SKM-1 (cell line): ENCODE measurements around the gene CCDC73.
"Not testable (repeated sequence)": the region's sequence is repeated elsewhere in the genome, so short reads cannot be mapped to it uniquely, and the experiment has no call there.

Experiments
- DNase-seq: peaks from one replicate; lab custom pipeline; 2025; ENCODE audit not compliant: unreplicated experiment; lab: John Stamatoyannopoulos, UW

CCDC73 gene

DNA sequence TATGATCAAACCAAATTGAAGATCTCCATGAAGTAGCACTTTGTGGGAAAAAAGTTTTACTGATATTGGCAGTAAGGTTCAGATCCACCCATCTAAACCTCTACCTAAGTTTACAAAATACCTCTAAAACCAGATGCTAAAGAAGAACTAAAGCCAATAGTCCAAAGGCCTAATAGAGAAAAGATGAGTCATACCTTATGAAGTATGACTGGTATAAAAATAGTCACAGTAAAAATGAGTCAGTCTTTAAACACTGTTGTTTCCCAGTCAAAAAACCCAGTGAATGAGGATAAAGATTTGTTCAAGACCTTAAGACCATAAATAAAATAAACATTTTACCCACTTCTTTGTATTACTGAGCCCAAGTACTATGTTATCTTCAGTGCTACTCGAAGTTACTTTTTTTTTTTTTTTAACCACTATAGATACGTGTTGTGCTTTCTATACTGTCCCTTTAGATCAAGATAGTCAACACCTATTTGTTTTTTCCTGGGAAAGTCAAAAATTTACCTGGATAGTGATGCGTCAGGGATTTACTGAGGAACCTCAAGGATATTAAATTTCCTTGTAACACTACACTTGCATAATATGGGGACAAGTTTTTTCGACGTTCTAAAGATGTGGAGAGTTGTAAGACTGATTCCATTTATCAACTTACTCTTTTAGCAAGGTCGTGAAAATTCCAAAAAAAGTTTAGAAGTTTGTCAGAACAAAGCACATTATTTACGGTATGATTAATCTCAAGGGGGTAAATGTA is 87.3 kb downstream of the CCDC73 start:
- DNase-seq, result no peak

DNA sequence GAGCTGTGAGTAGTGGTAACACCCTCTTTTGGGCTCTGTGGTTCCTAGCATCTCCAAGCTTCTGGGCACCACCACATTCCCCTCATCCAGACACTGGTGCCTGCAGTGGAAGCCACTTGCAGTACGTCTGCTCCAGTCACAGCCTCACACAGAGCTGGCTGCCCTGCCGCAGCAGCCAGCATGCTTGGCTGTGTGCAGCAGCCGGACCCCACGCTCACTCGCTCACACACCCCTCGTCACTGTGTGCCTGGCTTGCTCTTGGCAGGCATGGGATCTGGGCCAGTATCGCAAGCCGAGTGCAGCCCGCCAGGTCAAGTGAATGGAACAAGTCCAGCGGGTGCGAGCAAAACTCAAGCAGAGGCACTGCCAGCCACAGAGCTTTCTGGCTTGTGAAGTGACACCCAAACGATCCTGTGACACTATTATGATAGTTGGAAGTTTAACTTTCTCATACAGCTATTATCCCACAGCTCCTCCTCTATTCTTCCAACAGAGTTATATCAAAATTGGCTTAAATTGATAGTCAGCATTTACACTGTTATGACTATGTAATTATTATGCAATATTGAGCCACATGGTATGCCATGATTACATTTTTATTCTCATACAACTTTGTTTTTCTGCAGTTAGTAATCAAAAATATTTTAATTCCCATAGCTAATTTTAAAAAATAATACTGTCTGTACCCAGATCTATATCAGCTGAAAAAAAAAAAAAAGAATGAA is 89.0 kb downstream of the CCDC73 start:
- DNase-seq, result no peak

DNA sequence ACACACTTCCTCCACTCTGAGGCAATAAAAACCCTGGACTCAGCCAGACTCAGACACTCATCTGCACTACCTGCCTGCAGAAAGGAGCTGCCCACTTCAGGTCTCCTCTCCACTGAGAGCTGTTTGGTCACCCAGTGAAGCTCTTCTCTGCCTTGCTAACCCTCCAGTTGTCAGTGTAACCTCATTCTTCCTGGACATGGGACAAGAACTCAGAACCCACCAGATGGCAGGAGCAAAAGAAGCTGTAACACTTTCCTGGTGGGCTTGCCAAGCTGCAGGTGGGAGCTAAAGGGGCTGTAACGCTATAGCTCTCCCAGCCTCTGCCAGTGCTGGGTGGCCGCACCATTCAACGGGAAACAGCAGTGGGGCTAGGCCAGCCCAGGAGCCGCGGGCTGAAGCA is 89.7 kb downstream of the CCDC73 start:
- no peak for DNase-seq

DNA sequence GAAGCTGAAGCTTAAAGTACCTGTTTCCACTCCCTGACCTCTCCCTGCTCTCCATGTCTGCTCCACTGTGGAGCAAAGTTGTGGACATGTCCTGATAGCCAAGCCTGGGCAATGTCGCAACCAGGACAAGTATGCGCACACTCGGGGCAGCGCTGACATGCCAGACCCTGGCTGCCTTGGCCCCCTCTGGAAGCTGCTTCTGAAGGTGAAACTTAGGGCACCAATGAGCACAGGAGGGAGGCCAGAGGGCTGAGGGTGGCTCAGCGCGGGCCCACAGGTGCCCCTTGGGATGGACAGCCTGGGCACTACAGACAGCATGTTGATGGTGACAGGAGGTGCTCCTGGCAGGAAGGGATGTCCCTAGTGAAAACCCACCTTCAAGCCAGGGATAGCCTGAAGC is 90.2 kb downstream of the CCDC73 start:
- no peak for DNase-seq

DNA sequence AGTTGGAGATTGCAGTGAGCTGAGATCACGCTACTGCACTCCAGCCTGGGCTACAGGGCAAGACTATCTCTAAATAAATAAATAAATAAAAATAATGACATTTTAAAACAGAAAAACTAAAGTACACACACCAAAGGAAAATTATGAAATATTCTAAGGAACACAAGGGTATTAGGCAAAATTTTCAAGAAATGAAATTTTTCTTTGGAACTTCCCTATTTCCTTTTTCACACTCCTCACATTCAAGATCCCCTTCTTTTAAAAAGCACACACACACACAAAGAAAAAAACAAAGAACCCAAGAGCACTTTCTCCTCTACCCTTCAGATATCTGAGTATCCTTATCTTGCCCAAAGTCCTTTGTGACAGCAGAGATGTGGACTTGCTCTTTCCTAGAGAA is 92.8 kb downstream of the CCDC73 start:
- no peak for DNase-seq

DNA sequence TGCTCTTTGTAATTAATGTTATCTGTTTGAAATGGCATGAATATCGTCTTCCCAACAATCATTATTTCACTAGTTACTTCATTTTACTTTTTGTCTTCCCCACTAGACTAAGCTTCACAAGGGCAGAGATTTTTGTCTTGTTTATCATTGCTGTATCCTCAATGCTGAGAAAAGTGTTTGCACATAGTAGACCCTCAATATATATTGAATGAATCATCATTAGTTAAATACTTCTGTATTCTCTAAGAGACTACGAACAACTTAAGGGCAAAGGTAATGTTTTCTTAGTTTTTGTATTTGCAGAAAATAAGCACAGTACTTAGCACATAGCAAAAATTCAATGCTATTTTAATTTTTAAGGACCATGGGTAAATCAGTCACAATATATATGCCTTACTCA is 95.9 kb downstream of the CCDC73 start:
- no peak for DNase-seq

DNA sequence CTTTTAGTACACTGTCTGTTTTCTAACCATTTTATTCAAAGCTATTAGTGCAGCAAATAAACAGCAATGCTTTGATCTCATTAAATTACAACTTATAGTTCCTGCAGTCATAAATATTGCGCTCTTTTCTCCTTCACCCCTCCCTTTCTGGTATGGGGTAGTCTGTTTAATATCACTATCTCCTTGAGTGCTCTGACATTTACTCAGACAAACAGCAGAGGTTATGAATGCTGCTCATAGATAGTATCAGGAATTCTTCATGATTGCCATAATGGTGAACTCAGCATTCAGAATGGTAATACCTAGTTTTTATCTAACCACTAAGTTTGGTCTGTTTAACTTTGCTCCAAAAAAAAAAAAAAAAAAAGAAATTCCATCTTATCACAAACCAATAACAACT is 123.4 kb downstream of the CCDC73 start:
- DNase-seq, result no peak

DNA sequence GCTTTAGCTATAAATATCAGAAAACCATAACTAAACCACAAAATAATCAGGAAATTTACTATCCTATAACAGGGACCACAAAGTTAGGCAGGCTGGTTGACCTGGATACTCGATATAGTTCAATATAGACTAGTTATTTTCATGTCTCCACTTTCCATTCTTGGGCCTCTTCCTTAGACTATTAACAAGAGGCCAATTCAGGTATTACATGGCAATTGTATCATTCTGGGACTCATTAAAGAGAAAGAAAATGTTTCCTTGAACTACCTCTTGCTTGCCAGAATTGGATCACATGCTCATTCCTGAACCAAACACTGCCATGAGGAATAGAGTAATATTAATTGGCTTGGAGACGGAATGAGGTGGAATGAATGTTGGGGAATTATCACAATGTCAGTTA is 134.8 kb downstream of the CCDC73 start:
- no peak for DNase-seq

DNA sequence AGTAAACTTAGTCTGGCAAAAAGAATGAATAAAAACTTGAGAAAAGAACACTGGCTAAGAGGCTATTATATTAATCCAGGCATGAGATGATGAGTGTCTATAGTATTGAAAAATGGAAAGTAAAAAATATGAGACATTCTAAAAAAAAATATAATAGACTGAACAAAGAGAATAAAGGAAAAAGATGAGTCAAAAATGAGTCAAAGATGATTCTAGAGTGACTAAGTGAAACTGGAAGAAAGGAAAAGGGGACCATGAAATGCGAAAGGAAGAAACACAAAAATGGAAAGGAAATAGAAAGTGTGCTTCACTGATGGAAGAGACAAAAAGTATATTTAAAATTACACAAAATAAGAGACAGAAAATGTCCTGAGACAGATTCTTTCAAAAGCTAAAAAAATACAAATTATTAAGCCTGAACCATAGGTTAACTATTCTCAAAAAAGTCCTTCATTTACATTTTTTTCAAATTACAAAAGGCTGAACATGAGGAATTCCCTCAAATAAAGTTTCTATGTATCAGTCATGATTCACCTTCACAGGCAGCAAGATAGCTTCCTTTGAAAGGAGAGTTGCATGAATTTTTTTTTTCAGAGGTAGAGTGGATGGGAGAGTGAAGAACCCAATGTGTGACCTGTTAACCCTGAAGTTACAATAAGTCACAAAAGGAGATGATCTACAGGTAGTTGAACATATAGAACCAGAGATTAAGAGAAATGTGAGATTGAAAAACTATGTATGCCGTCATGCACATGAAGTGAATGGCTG is 135.6 kb downstream of the CCDC73 start:
- no peak for DNase-seq

DNA sequence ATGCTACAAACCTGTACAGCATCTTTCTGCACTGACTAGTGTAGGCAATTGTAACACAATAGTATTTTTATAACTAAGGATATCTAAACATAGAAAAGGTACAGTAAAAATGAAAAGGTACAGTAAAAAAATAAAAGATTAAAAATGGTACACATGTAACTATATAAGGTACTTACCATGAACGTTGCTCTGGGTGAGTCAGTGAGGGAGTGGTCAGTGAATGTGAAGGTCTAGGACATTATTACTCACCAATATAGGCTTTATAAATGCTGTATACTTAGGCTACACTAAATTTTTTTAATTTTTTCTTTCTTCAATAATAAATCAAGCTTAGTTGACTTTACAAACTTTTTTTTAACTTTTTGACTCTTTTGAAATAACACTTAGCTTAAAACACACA is 150.9 kb downstream of the CCDC73 start:
- DNase-seq, result no peak

DNA sequence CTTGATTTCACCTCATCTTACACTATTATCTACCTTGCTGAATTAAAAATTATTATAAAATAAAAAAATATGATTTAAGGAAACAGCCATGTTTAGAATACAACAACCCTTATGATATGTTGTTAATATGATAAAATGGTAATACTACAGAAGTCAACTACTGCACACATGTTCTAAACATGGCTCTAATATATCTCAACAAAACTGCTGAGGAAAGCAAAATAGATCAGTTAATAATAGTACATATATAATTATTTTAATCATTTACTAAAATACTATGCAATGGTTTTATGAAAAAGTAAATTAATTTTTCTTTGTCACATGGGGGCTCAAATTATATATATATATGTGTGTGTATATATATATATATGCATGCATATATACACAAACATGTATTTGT is 153.1 kb downstream of the CCDC73 start:
- DNase-seq, result no peak

DNA sequence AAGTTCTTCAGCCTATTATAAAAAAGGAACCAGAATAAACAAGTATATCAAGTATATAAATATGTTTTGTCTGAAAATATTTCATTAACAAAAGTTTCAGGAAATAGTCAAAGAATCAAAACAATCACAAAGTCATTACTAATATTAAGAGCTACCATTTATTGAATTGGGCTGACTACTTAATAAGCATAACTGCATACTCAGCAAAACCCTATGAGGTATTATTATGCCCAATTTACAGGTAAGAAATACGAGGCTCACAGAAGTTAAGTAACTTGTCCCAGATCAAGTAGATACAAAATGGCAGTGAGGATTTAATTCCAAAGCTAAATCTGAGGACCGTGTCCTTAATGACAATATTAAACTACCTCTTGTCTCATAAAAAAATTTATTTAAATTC is 158.6 kb downstream of the CCDC73 start:
- no peak for DNase-seq

DNA sequence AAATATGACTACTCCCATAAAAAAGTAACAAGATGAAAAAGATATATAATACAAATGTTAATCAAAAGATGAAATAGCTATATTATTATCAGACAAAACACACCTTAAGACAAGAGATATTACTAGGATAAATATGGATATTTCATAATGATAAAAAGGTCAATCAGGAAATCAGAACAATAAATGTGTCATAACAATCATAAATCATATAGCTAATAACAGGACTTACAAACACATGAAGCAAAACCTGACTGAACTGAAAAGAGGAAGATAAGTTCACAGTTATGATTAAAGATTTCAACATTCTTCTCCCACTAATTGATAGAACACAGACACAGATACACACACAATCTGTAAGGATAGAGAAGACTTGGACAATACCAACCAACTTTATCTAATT is 163.6 kb downstream of the CCDC73 start:
- DNase-seq, result peak; percentile 9

DNA sequence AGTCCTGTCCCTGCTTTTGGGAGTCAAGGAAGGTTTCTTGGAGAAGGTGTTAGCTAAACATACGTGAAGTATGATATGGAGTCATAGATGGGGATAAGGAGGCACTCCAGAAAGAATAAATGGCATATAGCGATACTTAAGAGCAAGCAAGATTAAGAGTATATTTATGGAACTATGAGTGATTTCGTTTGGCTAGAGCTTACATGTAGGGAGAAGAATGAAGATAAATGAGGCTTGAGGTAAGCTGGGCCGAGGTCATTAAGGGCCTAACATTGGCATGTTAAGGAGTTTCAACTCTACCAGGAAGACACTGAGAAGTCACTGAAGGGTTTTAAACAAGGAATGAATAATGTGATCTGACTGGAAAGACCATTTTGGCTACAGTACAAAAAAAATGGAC is 177.6 kb downstream of the CCDC73 start:
- no peak for DNase-seq

DNA sequence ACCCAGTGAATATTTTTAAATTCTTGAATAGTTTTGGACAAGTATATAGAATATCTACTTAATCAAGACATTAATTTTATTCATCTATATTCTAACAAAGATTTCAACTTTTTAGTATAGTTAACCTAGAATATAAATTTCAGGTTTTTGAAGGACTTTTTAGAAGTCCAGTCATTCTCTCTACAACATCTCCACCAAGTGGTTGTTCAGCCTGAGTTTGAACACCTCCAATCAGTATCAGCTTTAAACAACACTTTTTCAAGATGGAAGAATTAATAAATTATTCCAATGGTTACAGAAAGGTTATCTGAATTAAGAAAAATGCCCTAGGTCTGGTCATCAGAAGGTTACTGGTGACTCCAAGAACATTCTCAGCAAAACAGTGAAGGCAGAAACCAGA is 179.0 kb downstream of the CCDC73 start:
- DNase-seq, result no peak

DNA sequence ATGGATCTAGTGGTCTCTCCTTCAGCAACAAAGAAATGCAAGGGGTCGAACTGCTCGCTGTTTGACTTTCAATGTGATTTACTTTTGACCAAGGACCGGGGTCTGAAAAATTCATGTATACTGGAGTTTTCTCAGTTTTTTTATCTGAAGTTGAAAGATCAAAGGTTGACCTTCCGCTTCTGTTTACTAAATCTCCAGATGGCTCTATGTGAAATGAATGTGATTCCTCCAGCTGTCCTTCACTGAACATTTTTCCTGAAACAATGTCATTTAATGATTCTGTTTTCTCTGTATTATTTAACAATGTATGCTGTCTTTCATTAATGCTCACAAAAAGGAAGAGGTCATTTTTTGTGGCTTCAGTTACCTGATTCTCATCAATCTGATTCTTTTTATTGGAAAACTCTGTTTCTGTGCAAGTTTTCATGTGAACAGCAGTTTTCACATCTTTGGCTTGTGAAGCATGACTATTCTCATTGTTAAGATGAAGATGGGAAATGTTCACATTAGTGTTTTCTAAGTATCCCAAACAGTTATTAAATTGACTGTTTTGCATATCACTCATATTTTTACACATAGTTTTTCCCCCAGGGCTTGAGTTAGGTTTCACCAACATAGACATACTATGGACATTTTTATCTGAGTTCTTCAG is 180.8 kb downstream of the CCDC73 start:
- DNase-seq, result no peak

DNA sequence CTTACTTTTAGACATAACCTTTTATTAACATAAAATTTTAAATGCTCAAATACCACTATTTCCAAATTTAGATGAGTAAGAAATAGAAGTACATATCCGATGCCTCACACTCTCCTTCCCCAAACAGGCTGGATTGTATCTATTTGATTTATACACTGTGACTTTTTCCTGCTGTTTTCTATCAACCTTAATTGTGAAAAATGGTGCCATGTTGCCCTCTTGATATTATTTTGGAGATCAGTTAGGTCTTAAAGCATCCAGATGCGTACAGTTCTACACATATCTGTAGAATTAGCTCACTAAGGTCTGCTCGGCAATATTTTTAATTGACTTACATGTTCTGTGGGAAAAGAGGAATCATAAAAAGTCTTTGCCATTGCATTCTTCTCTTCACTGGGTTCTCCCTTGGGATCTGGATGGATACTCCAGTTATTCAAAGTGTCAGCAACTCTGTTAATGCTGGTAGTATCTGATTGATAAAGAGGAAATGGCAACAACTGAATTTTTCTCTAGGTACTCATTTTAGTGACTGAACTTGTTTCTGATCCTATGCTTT is 183.6 kb downstream of the CCDC73 start:
- no peak for DNase-seq

DNA sequence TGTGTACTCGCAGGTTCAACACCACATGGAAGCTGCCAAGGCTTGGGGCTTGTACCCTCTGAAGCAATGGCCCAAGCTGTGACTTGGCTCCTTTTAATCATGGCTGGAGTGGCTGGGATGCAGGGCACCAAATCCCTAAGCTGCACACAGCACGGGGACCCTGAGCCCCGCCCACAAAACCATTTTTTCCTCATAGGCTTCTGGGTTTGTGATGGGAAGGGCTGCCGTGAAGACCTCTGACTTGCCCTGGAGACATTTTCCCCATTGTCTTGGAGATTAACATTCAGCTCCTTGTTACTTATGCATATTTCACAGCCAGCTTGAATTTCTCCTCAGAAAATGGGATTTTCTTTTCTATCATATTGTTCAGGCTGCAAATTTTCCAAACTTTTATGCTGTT is 185.6 kb downstream of the CCDC73 start:
- not testable (repeated sequence) for DNase-seq

DNA sequence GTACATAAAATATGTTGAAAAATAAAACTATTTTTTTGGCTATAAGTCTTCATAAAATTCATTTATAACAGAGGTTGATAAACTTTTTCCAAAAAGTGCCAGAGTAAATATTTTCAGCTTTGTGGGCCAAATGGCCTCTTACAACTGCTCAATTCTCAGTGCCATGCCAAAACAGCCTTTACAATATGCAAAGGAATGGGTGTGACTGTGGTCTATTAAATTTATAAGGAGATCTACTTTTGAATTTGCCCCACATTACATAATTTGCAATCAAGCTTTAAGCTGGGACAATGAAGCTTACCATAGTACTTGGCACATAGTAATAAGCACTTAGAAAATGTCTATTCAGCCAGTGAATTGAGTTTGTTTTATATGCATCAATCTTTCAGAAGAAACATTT is 188.2 kb downstream of the CCDC73 start:
- DNase-seq, result no peak

DNA sequence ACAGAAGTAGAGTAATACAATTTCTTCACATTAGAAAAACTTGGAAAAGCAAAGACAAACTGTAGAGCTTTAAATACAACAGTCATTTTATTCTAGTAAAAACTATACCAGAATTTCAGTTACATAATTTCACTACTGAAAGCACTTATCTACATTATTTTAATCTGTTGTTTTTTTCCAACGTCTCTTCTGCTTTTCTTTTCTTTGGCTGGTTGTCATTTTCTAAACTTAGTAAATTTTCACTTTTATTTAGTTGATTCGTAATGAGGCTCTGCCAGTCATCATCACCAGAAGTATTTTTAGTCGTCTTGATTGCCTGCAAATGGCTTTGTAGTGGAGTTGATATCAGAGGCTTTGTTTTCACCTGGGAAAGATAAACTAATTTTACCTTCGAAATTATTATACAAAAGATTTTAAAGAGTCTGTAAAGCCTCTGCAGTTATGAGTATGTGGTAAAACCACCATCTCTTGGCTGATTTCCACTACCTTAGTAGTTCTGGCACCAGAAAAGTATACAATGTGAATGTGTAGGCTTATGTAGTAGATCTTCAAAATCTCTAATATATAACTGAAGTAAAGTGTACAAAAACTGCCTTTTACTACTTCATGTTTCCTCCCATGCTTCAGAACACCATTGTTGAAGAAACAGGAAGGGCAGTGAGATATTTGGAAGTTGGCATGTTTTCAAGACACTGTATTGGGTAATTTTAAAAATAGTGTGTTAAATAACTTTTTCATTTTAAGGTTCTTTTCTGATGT is 191.6 kb downstream of the CCDC73 start:
- DNase-seq, result no peak

DNA sequence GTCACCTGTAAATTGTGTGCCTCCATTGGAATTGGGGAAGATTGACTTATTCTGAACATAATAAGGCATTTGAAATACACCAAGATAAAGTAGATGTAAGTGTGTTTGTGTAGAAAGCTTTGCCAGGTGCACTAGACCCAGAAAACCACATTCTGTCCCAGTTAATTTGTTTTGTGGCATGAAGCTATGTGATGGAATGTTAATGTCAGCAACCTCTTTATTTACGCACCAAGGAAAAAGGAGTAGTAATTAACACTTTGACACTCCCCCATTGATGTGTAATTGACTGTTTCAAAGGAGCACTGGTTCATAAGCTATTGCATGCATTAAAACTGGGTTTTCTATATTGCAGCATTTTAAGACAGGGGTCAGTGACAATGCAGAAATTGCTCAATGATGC is 196.5 kb downstream of the CCDC73 start:
- no peak for DNase-seq
